HG02588 (cell line): ENCODE results near the gene PAXIP1.
"Not testable (repeated sequence)": the region's sequence is repeated elsewhere in the genome, so short reads cannot be mapped to it uniquely, and the experiment has no call there.

ENCODE experiments used
- ATAC-seq: cut with Tn5 transposase; IDR thresholded peaks from one replicate; pipeline ENCODE4 v1.9.1; 2021; ENCODE audit warnings: mild to moderate bottlenecking, moderate library complexity; ENCODE audit not compliant: unreplicated experiment

The PAXIP1 gene

GRCh38 chr7:155003092-155003375 lies at the start of gene PAXIP1:
Gene PAXIP1 (minus strand): TSS chr7:155003124. CDS start chr7:155002929, 195 bp downstream.
- peak; percentile 62 for ATAC-seq

DNA sequence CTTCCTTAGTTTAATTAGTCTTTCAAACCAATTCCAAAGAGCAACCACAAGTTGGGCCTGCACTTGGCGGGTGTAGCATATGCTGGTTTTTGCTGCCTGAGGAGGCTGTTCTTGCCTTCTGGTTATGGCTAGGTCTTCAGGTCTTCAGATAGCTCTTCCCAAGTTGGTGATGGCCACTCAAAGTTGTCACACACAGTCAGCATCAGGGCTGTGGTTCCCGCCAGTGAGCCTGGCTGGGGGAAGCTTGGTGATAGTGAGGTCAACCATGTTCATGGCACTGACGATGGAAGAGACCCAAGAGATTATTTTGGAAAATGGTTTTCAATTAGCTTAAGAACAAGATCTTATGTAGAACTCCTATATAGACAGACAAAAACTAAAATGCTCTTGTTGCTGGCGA lies 48.4 kb upstream of the PAXIP1 start:
- no peak for ATAC-seq

DNA sequence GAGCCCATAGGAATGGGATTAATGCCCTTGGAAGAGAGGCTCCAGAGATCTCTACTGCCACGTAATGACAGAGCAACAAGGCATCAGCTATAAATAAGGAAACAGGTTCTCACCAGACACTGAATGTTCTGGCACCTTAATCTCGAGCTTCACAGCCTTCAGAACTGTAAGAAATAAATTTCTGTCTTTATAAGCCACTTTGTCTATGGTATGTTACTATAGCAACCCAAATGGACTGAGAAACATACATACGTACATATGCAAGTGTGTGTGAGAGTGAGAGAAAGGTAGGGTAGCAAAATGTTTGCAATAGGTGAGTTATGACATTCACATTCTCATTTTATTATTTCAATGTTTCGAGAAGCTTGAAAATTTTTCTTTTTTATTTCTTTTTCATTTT lies 45.1 kb upstream of the PAXIP1 start:
- no peak for ATAC-seq

GRCh38 chr7:155043756-155044155 lies 40.8 kb upstream of the PAXIP1 start:
- no peak for ATAC-seq

- ATAC-seq: no peak
Measured at GRCh38 chr7:155038335-155038734, 35.4 kb upstream of the PAXIP1 start.

- ATAC-seq: not testable (repeated sequence)
Measured at GRCh38 chr7:155034495-155034894, 31.6 kb upstream of the PAXIP1 start.

DNA sequence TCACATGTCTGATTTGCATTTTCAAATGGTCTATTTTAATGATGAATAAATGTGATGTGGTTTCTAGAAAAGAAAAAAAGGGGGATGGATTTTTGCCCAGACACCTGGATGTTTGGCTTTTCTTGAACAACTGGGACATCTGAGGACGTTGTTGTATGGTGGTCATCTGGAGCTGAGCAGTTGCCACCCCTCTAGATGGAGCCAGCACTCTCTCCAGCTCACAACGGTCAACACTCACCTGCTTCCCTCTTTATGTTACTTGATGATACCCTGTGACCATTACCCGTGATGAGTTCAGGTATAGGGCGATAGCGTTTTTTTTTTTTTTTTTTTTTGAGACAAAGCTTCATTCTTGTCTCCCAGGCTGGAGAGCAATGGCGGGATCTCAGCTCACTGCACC lies 30.1 kb upstream of the PAXIP1 start:
- ATAC-seq: no peak

GRCh38 chr7:155027879-155028278 lies 25.0 kb upstream of the PAXIP1 start:
- ATAC-seq: no peak

- ATAC-seq: no peak
Measured at GRCh38 chr7:155021699-155022145, 18.8 kb upstream of the PAXIP1 start.

- ATAC-seq: no peak
Measured at GRCh38 chr7:155020996-155021395, 18.1 kb upstream of the PAXIP1 start.

- ATAC-seq: no peak
Measured at GRCh38 chr7:155017834-155018233, 14.9 kb upstream of the PAXIP1 start.

GRCh38 chr7:155011086-155011485 lies 8.2 kb upstream of the PAXIP1 start:
- ATAC-seq: no peak

- ATAC-seq: no peak
Measured at GRCh38 chr7:155009570-155010157, 6.7 kb upstream of the PAXIP1 start.

- ATAC-seq: no peak
Measured at GRCh38 chr7:155007947-155008346, 5.0 kb upstream of the PAXIP1 start.

GRCh38 chr7:155003376-155004214 lies 671 bp upstream of the PAXIP1 start:
- ATAC-seq: peak; percentile 68

DNA sequence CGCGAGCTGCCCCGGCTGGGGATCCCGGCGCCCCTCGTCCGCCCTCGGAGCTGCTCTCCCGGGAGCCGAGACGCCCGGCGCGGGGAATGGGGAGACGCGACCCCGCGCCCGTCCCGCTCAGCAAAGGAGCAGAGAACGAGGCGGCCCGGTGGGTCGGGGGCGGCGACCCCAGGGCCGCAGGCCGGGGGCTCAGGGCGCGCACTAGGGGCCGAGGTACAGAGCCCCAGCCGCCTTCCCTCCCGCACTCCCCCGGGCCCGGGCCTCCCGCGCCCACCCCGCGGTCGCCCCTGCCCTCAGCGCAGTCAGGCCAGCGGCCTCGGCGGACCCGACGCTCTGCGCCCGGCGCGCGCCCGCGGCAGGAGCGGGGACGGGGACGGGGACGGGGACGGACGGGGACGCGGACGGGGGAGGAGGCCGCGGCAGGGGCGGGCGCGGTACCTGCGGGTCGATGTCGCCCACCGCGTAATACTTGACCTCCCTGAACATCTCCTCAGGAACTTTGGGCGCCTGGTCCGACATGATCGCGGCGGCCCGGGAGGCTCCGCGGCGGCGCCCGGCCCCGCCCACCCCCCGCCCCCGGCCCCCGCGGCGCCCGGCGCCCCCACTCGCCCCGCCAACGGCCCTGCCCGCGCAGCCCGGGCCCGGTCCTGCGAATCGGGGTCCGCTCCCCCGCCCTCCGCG lies 373 bp downstream of the PAXIP1 start:
- peak; percentile 38 for ATAC-seq

- peak; percentile 12 for ATAC-seq
Measured at GRCh38 chr7:155001756-155002410, 1.0 kb downstream of the PAXIP1 start.

DNA sequence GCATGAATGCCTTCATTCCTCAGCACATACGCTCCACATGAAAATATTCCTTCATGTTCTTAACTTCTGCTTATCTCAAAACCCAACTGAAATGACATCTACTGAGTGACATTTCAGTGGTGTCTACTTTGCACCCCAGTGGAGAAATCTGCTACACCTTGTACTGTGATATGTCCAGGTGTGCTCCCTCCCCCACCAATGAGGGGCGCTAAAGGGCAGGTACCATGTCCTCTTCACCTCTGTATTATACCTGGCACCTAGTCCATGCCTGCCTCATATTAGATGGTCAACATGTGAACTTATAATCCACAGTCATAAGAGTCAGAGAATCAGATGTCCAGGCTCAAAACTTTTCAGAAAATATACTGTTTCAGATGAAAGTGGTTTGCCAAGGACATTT lies 2.1 kb downstream of the PAXIP1 start:
- ATAC-seq: no peak

GRCh38 chr7:154998481-154998880 lies 4.4 kb downstream of the PAXIP1 start:
- ATAC-seq: no peak

GRCh38 chr7:154997840-154998370 lies 5.0 kb downstream of the PAXIP1 start:
- ATAC-seq: no peak

DNA sequence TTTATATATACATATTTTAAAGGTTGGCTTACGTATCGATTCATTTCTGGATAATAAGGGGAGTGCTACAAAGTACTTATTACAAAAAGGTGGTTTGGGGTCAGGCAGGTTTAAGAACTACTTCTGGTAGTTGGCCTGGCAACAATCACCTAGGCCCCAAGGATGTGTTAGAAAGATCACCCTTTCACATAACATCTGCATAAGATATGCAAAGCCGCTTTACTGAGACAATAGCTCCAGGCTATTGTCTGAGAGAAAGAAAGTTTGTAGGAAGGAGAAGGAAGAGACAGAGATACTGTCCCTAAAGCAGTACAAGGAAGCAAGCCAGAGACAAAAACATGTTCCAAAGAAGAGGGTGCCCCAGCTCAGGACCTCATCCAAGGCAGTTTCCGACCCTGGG lies 6.2 kb downstream of the PAXIP1 start:
- ATAC-seq: no peak
